ENCODE results near the gene C6orf120. TPM values are rescaled to one million over a fixed set of nuclear protein-coding genes. Genes with fewer than 3 reads are reported as not detected.

The C6orf120 gene
- total RNA-seq, 1 experiment from 2014 or later: 12.5 TPM

- Histone ChIP-seq H3K4me3 (no peak overlapping the region), H3K9me2 (ENCODE audit: insufficient read depth) (no peaks in the 10 kb centered on the region), H3K4me1 (replicated peaks; ENCODE audit: insufficient read depth) (peaks cover 8% of the 10 kb centered on the region), H3K9me3 (ENCODE audit: insufficient read depth, low read depth) (no peaks in the 10 kb centered on the region), H4K20me1 (ENCODE audit: insufficient read depth) (no peaks in the 10 kb centered on the region), H3K36me3 (ENCODE audit: low read depth) (no peaks in the 10 kb centered on the region), H3K27ac (no peak overlapping the region), H3K4me2 (no peak overlapping the region), H3K79me2 (ENCODE audit: low read depth) (no peaks in the 10 kb centered on the region), H3K27me3 (ENCODE audit: insufficient read depth, low read depth) (no peaks in the 10 kb centered on the region; the same call in 1 of the 2 replicates), H3F3A (ENCODE audit: insufficient read depth, low read depth) (peaks cover 8% of the 10 kb centered on the region; the same call in 1 of the 2 replicates), H2AFZ (no peak overlapping the region)
- POLR2A ChIA-PET (ENCODE audit: unreplicated experiment): interaction anchor here (0.6 kb wide), 1 partner anchor 136 kb away, joined by 3 read pairs; no protein-coding TSS in a partner anchor
- intact Hi-C loops (cut with micrococcal nuclease; ENCODE audit: unreplicated experiment): no loop called here
- DNase-seq: no peak
- BruUV-seq (replicated peaks): no TSS peak
- CTCF ChIA-PET: no interaction called here
- TF ChIP-seq EZH2 (IDR thresholded peaks at IDR 0.05; ENCODE audit: low read depth): no peak
- no peak for TF ChIP-seq CTCF (conservative IDR thresholded peaks at IDR 0.05)
Measured at GRCh38 chr6:169729961-169730360, 28.0 kb downstream of the C6orf120 start.

DNA sequence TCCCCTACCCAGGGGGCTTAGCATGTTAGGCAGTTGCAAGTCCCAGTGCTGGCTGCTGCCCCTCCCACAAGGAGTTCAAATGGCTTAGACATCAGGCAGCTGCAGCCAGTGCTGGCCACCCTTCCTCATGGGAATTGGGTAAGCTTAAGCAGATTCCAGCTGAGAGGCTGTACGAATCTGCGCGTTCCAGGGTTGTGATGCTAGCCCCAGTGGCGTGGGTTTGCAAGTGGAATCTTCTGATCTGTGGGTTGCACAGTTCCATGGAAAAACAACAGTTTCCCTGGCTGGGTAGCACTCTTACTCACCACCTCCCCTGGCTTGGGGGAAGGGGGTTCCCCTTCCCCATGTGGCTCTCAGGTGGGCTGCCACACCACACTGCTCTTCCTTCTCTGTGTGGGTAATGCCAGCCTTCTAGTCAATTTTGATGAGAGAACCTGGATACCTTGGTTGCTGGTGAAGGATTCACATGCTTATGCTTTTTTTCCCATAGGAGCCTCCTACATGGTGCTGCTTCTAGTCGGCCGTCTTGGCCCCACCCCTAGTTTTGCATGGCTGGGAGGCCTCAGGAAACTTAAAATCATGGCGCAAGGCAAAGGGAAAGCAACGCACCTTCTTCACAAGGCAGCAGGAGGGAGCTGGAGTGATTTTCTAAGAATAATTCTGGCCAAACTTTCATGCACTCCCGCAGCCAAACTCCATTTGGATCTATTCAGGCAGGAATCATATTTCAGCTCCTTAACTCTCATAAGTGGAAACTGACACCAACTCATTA lies 36.5 kb downstream of the C6orf120 start:
- no peaks in the 10 kb centered on the region for H3K4me1 ChIP-seq (replicated peaks; ENCODE audit: insufficient read depth)
- ChIA-PET POLR2A (ENCODE audit: unreplicated experiment) (no interaction called here), CTCF (no interaction called here)
- H2AFZ ChIP-seq: no peak overlapping the region
- H3K27me3 ChIP-seq (ENCODE audit: insufficient read depth, low read depth): no peaks in the 10 kb centered on the region; the same call in 1 of the 2 replicates
- no TSS peak for BruUV-seq (replicated peaks)
- no peaks in the 10 kb centered on the region for H4K20me1 ChIP-seq (ENCODE audit: insufficient read depth)
- no peak overlapping the region for H3K27ac ChIP-seq
- H3K9me3 ChIP-seq (ENCODE audit: insufficient read depth, low read depth): no peaks in the 10 kb centered on the region
- no peak overlapping the region for H3K4me3 ChIP-seq
- H3K36me3 ChIP-seq (ENCODE audit: low read depth): no peaks in the 10 kb centered on the region
- no peak for DNase-seq
- intact Hi-C loops (cut with micrococcal nuclease; ENCODE audit: unreplicated experiment): no loop called here
- TF ChIP-seq CTCF (conservative IDR thresholded peaks at IDR 0.05): no peak
- no peaks in the 10 kb centered on the region for H3K79me2 ChIP-seq (ENCODE audit: low read depth)
- no peaks in the 10 kb centered on the region for H3F3A ChIP-seq (ENCODE audit: insufficient read depth, low read depth)
- H3K9me2 ChIP-seq (ENCODE audit: insufficient read depth): no peaks in the 10 kb centered on the region
- no peak overlapping the region for H3K4me2 ChIP-seq

GRCh38 chr6:169738976-169739529 lies 37.1 kb downstream of the C6orf120 start:
- H3K36me3 ChIP-seq (ENCODE audit: low read depth): no peaks in the 10 kb centered on the region
- no peaks in the 10 kb centered on the region for H4K20me1 ChIP-seq (ENCODE audit: insufficient read depth)
- ChIA-PET CTCF (no interaction called here), POLR2A (ENCODE audit: unreplicated experiment) (no interaction called here)
- H3K27ac ChIP-seq: no peak overlapping the region
- no peaks in the 10 kb centered on the region for H3F3A ChIP-seq (ENCODE audit: insufficient read depth, low read depth)
- intact Hi-C loops (cut with micrococcal nuclease; ENCODE audit: unreplicated experiment): no loop called here
- H3K4me2 ChIP-seq: no peak overlapping the region
- no peak overlapping the region for H3K4me3 ChIP-seq
- BruUV-seq (replicated peaks): no TSS peak
- H3K27me3 ChIP-seq (ENCODE audit: insufficient read depth, low read depth): no peaks in the 10 kb centered on the region; the same call in 1 of the 2 replicates
- no peak for TF ChIP-seq CTCF (conservative IDR thresholded peaks at IDR 0.05)
- no peak for TF ChIP-seq EZH2 (IDR thresholded peaks at IDR 0.05; ENCODE audit: low read depth)
- DNase-seq: no peak
- no peaks in the 10 kb centered on the region for H3K79me2 ChIP-seq (ENCODE audit: low read depth)
- H3K9me2 ChIP-seq (ENCODE audit: insufficient read depth): no peaks in the 10 kb centered on the region
- H3K4me1 ChIP-seq (replicated peaks; ENCODE audit: insufficient read depth): no peaks in the 10 kb centered on the region
- no peak overlapping the region for H2AFZ ChIP-seq
- no peaks in the 10 kb centered on the region for H3K9me3 ChIP-seq (ENCODE audit: insufficient read depth, low read depth)

Data from PC-9 (cell line).